Osteoblast (primary cell): ENCODE measurements around the gene SI. TPM values are rescaled to one million over a fixed set of nuclear protein-coding genes. Genes with fewer than 3 reads are reported as not detected.

Source experiments
- DNase-seq: peaks from one replicate; pipeline ENCODE4 v3.0.0; 2011; ENCODE audit warnings: low spot score, mixed read lengths; ENCODE audit not compliant: insufficient read length; ENCODE audit errors: missing footprints
- H2AFZ ChIP-seq: 2 replicates; pipeline ENCODE4 v1.6.0; 2011; ENCODE audit warnings: mild to moderate bottlenecking, low read length
- H3K27ac ChIP-seq: 2 replicates; pipeline ENCODE4 v1.5.1; 2011; ENCODE audit warnings: mild to moderate bottlenecking, low read depth, low read length, moderate library complexity
- H3K27me3 ChIP-seq: 2 replicates; pipeline ENCODE4 v1.6.0; 2012; ENCODE audit warnings: mild to moderate bottlenecking, control low read depth, inconsistent platforms, low read length, moderate library complexity; ENCODE audit not compliant: insufficient read depth
- H3K36me3 ChIP-seq: 2 replicates; pipeline ENCODE4 v1.5.1; 2011; ENCODE audit warnings: mild to moderate bottlenecking, low read length, control low read depth, moderate library complexity; ENCODE audit not compliant: insufficient read depth
- H3K4me1 ChIP-seq: 2 replicates; pipeline ENCODE4 v1.5.1; 2011; ENCODE audit warnings: mild to moderate bottlenecking, low read length, control low read depth, moderate library complexity; ENCODE audit not compliant: insufficient read depth
- H3K4me2 ChIP-seq: 2 replicates; pipeline ENCODE4 v1.6.0; 2011; ENCODE audit warnings: mild to moderate bottlenecking, low read length; ENCODE audit not compliant: insufficient read depth
- H3K4me3 ChIP-seq: fragments of 200-600 bp; sonication (generic); 3 replicates; pipeline ENCODE4 v1.5.1; 2012; ENCODE audit warnings: mild to moderate bottlenecking, low read length, inconsistent platforms; ENCODE audit not compliant: insufficient read depth
- H3K79me2 ChIP-seq: 2 replicates; pipeline ENCODE4 v1.6.0; 2012; ENCODE audit warnings: mild to moderate bottlenecking, low read length, control low read depth, inconsistent platforms; ENCODE audit not compliant: insufficient read depth
- H3K9me3 ChIP-seq: 2 replicates; pipeline ENCODE4 v1.5.1; 2011; ENCODE audit warnings: low read depth, low read length, control low read depth
- H4K20me1 ChIP-seq: 2 replicates; pipeline ENCODE4 v1.6.0; 2012; ENCODE audit warnings: mild to moderate bottlenecking, low read length, control low read depth; ENCODE audit not compliant: insufficient read depth
- CTCF ChIP-seq: IDR thresholded peaks from 2 replicates; pipeline ENCODE4 v1.5.1; 2011; ENCODE audit warnings: mild to moderate bottlenecking, low read depth, low read length, moderate library complexity; ENCODE audit errors: extremely low read depth
- total RNA-seq: library from RNA; depleted of rRNA; stranded (reverse); fragments of >200 nt; gene quantifications from 2 replicates; pipeline ENCODE4 v1.2.3, GENCODE V29; 2012

Gene SI
- total RNA-seq, 1 donor = not detected

DNA sequence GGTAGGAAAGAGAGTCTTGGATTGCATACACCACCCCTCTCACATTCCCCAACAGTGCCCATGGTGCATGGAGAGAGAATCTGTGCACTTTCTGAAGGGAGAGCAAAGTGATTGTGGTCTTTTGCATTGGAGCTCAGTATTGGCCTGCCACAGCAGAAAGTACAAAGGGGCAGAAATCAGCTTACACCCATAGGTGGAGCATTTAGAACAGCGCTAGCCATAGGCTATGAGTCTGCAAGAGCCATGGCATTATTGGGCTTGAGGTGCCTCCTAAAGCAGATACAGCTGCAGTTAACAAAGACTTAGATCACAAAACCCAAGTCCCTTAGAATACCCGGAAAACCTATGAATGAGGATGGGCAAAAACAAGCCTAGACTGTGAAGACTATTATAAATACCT lies 21.8 kb downstream of the SI start:
- no peak for DNase-seq
- Histone ChIP-seq H4K20me1 (no peaks in the 10 kb centered on the region), H3K27ac (no peak overlapping the region), H3K79me2 (no peaks in the 10 kb centered on the region), H3K36me3 (no peaks in the 10 kb centered on the region), H3K4me1 (no peaks in the 10 kb centered on the region), H3K4me3 (no peak overlapping the region), H3K27me3 (no peaks in the 10 kb centered on the region), H2AFZ (no peak overlapping the region), H3K4me2 (no peak overlapping the region), H3K9me3 (peaks cover 3% of the 10 kb centered on the region)
- TF ChIP-seq CTCF = no peak

GRCh38 chr3:165040186-165040585 lies 38.1 kb downstream of the SI start:
- TF ChIP-seq CTCF = no peak
- Histone ChIP-seq H3K79me2 (no peaks in the 10 kb centered on the region), H3K27me3 (no peaks in the 10 kb centered on the region), H3K36me3 (no peaks in the 10 kb centered on the region), H2AFZ (no peak overlapping the region), H3K27ac (no peak overlapping the region), H3K4me1 (no peaks in the 10 kb centered on the region), H3K4me3 (no peak overlapping the region), H3K9me3 (peaks cover 4% of the 10 kb centered on the region), H3K4me2 (no peak overlapping the region), H4K20me1 (no peaks in the 10 kb centered on the region)
- DNase-seq = no peak

GRCh38 chr3:165011557-165011956 lies 66.7 kb downstream of the SI start:
- Histone ChIP-seq H3K4me2 (no peak overlapping the region), H3K9me3 (no peaks in the 10 kb centered on the region), H4K20me1 (no peaks in the 10 kb centered on the region), H3K4me1 (no peaks in the 10 kb centered on the region), H3K27me3 (no peaks in the 10 kb centered on the region), H3K27ac (no peak overlapping the region), H3K79me2 (no peaks in the 10 kb centered on the region), H2AFZ (no peak overlapping the region), H3K4me3 (no peak overlapping the region), H3K36me3 (no peaks in the 10 kb centered on the region)
- no peak for DNase-seq
- TF ChIP-seq CTCF = no peak

- TF ChIP-seq CTCF = no peak
- DNase-seq = no peak
- H3K27ac ChIP-seq = no peak overlapping the region
- no peaks in the 10 kb centered on the region for H3K4me1 ChIP-seq
- no peak overlapping the region for H3K4me2 ChIP-seq
- no peaks in the 10 kb centered on the region for H4K20me1 ChIP-seq
- H3K36me3 ChIP-seq = no peaks in the 10 kb centered on the region
- no peaks in the 10 kb centered on the region for H3K79me2 ChIP-seq
- peaks cover 6% of the 10 kb centered on the region for H3K9me3 ChIP-seq
- H3K4me3 ChIP-seq = no peak overlapping the region
- no peaks in the 10 kb centered on the region for H3K27me3 ChIP-seq
- no peak overlapping the region for H2AFZ ChIP-seq
Measured at GRCh38 chr3:164984947-164985346, 93.3 kb downstream of the SI start.
